ENCODE measurements around the gene AGBL1. TPM values are rescaled to one million over a fixed set of nuclear protein-coding genes. Genes with fewer than 3 reads are reported as not detected.

AGBL1 gene
- total RNA-seq, 2 donors from 2014 or later = not detected

DNA sequence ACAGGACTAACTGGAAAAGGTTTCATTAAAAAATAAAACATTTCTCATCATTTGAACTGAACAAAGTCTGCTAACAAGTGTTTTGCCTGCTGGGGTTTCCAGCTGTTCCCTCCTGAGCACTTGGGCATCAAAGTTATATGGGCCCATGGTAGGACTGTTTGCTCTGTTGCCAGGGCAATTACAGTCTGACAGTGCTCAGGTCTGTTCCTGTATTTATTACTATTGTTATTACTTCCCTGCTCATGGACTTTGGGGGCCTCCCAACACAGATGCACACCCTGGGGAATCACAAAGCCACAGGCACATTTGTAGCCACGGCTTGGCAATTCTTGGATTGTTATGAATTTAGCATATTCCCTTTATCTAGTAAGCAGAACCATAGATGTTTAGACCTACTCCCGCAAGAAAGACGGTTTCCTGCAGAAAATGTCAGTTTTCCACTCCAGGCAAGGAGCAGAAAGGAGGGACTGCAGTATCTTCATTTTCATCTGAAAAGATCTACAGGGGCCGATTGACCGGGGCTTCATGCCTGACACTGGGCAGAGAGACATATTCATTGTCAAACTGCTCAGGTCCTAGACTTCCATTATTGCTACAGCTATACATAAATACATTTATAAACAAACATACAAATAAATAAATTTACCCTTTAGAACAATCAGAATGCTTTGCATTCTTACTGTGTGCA lies 580.2 kb downstream of the AGBL1 start:
- peaks cover 0 to 10% of the 10 kb centered on the region in 2 donors for H3K9me3 Mint-ChIP-seq
- H3K27ac Mint-ChIP-seq = no peak overlapping the region
- ATAC-seq (no peak), DNase-seq (ENCODE audit: low spot score in 2 of 2) (no peak)
- H3K36me3 Mint-ChIP-seq = no peaks in the 10 kb centered on the region

DNA sequence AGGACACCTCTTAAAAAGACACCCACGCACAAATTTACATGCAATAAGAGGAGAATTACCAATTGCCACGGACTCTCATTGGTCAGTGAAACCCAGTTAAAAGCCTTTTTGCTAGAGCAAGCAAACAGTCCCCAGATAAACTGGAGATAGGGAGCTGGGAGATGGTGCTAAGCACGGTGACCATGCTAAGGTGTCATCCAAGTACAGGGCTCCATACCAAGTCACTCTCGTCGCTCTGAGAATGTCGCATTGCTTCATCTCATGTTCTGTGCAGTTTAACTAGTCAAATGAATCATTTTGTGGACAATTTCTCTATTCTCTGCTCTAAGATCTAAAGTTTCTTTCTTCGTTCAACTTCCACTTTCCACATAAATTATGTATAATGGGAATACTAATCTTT lies 581.9 kb downstream of the AGBL1 start:
- H3K9me3 Mint-ChIP-seq = peaks cover 0 to 10% of the 10 kb centered on the region in 2 donors
- DNase-seq (ENCODE audit: low spot score in 2 of 2) (no peak), ATAC-seq (no peak)
- H3K27ac Mint-ChIP-seq = no peak overlapping the region
- no peaks in the 10 kb centered on the region for H3K36me3 Mint-ChIP-seq

DNA sequence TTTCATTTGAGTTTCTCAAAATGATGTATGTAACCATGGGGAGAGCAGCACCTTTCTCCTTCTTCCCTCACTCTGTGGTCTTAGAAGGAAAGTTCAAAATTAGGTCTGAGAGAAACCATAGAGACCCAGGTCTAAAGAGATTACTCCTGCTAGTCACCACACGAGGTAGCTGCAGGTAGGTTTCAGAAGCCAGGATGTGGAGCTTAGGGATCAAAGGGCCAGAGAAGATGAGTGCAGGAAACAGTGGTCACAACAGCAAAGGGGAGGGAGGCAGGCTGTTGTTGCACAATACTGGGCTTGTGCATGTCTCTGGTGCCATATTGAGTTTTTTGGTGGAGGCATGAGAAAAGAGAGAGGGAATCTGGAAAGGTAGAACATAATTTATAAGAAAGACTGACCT lies 583.6 kb downstream of the AGBL1 start:
- DNase-seq (ENCODE audit: low spot score in 2 of 2) (no peak), ATAC-seq (no peak)
- peaks cover 0 to 4% of the 10 kb centered on the region in 2 donors for H3K36me3 Mint-ChIP-seq
- H3K27ac Mint-ChIP-seq = no peak overlapping the region
- peaks cover 0 to 10% of the 10 kb centered on the region in 2 donors for H3K9me3 Mint-ChIP-seq

DNA sequence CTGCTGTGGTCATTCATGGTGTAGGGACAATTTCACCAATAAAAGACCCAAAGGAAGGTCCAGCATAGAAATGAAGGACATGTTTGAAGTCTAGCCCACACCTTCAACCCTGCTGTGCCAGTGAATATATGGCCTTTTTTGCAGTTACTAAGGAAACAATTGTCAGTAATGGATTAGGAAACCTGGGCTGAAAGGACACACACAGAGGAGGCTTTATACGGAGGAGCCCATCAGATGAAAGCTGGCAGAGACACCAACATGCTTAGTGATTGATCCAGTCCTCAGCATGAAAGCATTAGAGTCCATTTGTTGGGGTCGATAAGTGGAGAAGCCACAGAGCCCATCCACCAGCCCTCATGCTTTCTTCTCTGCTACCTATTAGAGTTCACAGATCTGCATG lies 584.3 kb downstream of the AGBL1 start:
- peaks cover 0 to 4% of the 10 kb centered on the region in 2 donors for H3K36me3 Mint-ChIP-seq
- no peak for ATAC-seq
- no peak for DNase-seq (ENCODE audit: low spot score in 2 of 2)
- H3K27ac Mint-ChIP-seq = no peak overlapping the region
- peaks cover 0 to 10% of the 10 kb centered on the region in 2 donors for H3K9me3 Mint-ChIP-seq

DNA sequence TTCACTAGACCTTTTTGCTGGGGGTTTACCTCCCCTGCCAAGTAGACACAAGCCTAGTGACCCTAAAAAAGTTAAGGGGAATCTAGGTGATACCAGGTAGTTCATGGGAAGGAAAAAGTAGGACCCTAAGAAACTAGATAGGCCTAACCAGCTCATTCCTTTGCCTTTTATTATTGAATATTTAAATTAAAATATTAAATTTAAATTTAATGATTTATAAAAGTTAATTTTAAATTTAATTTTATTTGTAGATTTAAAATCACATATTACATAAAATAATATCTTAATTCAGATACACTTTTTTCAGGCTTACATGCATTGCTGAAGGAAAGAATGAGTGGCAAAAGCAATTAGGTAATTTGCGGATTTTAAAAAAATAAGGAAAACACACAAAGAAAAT lies 584.9 kb downstream of the AGBL1 start:
- Mint-ChIP-seq H3K9me3 (peaks cover 0 to 10% of the 10 kb centered on the region in 2 donors), H3K27ac (no peak overlapping the region), H3K36me3 (peaks cover 0 to 4% of the 10 kb centered on the region in 2 donors)
- no peak for DNase-seq (ENCODE audit: low spot score in 2 of 2)
- no peak for ATAC-seq

DNA sequence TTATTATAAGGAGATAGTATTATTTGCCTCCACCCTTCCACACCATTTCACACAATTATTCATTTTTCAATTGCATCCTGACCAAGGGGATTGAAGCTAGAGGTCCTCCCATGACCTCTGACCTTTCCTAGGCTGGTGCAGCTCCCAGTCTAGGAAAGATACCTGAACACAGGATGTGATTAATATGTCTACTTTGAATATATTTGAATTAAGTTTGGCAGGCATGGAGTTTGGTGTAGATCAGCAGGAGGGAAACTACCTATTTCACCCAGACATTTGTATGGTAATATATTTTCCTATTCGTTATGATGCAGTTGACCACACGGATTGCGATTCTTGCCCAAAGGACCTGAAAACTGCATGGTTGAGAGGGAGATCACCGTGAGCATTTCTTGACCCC lies 596.3 kb downstream of the AGBL1 start:
- Mint-ChIP-seq H3K36me3 (no peaks in the 10 kb centered on the region), H3K9me3 (peaks cover 0 to 5% of the 10 kb centered on the region in 2 donors), H3K27ac (no peak overlapping the region)
- ATAC-seq (peak in 1 of 2 donors; percentile 52), DNase-seq (ENCODE audit: low spot score in 2 of 2) (no peak)

DNA sequence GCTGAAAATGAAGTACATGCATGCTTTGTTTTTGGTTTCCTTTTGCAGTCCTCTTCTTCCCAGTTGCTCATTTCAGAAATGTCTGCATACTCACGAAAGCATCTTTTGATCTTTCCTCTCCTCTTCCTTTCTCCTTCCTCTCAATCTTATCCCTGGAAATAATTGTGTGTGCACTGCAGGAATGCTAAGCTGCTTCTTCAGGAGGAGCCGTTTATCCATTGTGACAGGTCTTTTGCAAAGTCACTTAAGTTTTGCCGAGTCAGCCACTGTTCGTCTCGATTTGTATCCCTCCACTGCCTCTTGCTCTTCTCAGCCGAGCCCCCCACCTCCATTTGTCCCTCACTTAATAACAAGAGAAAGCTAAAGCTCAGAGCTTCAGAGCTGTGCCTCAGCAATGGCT lies 597.6 kb downstream of the AGBL1 start:
- H3K27ac Mint-ChIP-seq = peak overlapping the region in 1 of 2 donors; percentile 1
- no peaks in the 10 kb centered on the region for H3K36me3 Mint-ChIP-seq
- DNase-seq (ENCODE audit: low spot score in 2 of 2) (no peak), ATAC-seq (no peak)
- peaks cover 0 to 5% of the 10 kb centered on the region in 2 donors for H3K9me3 Mint-ChIP-seq

DNA sequence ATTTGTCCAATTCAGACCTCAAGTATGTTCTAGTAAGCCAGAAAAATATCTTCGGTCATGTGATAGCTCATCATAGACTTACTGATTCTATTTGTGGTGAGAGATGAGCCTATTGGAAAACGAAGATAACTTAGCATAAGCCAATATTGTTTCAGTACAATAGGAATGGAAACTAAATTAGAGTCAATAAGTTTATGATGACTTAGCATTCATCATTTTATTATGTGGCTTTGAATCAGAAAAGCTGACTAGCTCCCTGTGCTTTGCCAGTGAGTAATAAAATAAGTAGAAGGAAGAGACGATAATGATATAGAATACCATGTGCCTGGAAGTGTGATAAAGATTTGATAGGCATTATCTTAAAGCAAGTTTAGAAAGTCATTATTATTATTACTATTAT lies 605.6 kb downstream of the AGBL1 start:
- H3K36me3 Mint-ChIP-seq = no peaks in the 10 kb centered on the region

DNA sequence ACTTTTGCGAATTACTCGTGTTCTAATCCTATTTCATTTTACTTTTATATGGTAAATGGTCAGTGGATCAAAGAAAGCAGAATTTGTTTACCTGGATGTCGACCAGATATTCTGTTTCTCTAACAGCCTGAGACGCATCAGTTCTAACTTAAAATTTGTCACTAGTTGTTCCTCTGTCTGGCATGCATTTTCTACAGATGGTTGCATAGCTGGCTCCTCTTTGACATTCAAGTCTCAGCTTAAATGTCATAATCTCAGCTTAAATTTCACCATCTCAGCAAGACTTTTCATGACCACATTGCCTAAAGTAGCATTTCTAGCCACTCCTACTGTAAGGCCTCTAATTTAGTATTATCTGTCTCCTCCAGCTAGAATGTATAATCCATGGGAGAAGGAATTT lies 609.3 kb downstream of the AGBL1 start:
- Mint-ChIP-seq H3K9me3 (peaks cover 0 to 5% of the 10 kb centered on the region in 2 donors), H3K27ac (no peak overlapping the region), H3K36me3 (no peaks in the 10 kb centered on the region)
- ATAC-seq (no peak), DNase-seq (ENCODE audit: low spot score in 2 of 2) (no peak)

More for the DNA sequence above, 605.6 kb downstream of the AGBL1 start:
- no peaks in the 10 kb centered on the region for H3K9me3 Mint-ChIP-seq
- ATAC-seq = no peak
- H3K27ac Mint-ChIP-seq = no peak overlapping the region
- no peak for DNase-seq (ENCODE audit: low spot score in 2 of 2)

DNA sequence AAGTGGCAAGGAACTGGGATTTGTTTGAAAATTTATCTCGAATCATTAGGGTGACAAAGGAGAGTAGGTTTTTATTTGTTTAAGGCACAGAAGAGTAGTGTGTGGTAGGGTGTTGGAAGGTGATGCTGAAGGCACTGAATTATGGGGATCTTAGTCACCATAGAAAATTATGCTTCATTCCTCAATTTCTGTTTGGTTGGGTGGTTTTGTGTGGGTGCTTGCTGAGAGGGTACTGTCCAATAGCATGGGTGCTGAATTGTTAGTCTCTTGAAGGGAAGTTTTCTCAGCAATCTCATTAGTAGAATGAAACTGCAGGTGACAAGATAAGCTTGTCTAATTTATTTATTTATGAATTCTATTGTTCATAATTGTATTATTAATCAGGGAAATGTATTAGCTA lies 610.9 kb downstream of the AGBL1 start:
- Mint-ChIP-seq H3K36me3 (no peaks in the 10 kb centered on the region), H3K9me3 (peaks cover 5 to 11% of the 10 kb centered on the region in 2 donors), H3K27ac (no peak overlapping the region)
- ATAC-seq (no peak), DNase-seq (ENCODE audit: low spot score in 2 of 2) (no peak)

DNA sequence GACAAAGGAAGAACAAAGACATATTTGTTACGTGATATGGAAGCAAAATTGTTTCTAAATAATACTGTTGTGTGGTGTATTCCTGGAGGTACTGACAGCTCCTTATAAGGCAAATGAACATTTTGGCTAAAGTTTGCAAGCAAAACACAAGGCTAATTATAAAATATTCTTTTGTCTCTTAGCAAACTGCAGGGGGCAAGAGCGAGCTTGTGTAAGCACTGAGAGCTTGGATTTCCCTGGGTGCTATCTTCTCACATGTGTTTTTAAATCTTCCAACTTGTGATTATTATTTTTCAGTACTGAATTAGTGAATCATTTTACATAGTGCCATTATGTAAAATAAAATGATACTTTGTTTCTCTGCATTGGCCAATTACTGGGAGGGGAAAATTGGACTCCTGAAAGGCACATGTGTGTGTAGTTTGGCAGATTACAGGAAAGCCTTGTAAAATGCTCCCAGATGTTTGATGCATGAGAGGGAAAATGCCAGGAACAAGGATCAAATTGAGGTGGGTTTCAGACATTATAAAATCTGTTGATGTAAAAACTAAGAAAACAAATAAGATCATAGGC lies 611.5 kb downstream of the AGBL1 start:
- no peak for DNase-seq (ENCODE audit: low spot score in 2 of 2)
- Mint-ChIP-seq H3K27ac (no peak overlapping the region), H3K9me3 (peaks cover 8 to 15% of the 10 kb centered on the region in 2 donors), H3K36me3 (no peaks in the 10 kb centered on the region)
- ATAC-seq = no peak

DNA sequence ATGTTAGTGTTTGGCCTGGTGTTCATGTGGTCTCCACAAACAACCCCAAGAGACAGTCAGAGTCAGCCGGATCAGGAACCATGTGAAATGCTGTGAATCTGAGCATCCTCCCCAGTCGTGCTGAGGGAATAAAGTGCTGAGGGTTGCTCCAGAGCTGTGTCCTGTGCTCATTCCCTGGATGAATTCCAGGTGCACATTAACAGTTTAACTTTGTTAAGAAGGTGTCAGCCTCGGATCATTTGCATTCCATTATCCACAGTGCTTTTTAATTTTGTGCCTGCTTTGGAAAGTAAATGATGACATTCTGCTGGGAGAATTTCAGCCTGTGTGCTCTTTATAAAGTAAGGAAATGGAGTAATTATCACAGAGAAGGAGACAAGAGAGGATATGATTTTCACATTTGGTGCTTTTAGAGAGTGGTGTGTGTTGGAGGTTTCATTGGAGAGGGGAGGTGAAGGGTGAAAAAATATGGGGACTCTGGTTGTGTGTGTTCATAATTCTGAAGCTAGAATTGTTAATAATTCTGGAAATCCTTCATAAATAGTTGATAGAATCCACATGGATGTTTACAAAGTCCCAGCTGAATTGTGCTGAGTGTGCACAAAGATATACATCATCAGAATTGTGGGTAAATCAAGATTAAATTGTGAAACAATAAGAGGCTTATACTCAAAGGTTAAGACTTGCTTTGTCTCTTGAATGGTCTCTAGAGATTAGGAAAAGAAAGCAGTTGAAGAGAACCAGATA lies 621.4 kb downstream of the AGBL1 start:
- H3K9me3 Mint-ChIP-seq = peaks cover 11 to 27% of the 10 kb centered on the region in 2 donors
- no peak for ATAC-seq

DNA sequence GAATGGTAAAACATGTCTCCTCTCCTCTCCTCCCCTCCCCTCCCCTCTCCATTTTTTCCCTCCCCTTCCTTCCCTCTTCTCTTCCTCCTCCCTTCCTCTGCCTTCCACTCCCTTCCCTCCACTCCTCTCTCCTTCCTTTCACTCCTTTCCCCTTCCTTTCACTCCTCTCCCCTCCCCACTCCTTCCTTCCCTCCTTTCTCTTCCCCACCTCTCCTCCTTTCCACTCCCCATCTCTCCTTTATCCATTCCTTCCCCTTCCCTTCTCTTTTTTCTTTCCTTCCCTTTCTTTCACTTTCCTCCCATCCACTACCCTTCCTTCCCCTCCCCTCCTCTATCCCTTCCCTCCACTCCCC lies 621.9 kb downstream of the AGBL1 start:
- H3K27ac Mint-ChIP-seq = no peak overlapping the region
- H3K9me3 Mint-ChIP-seq = peaks cover 8 to 23% of the 10 kb centered on the region in 2 donors
- ATAC-seq = no peak
- no peak for DNase-seq (ENCODE audit: low spot score in 2 of 2)
- peaks cover 0 to 28% of the 10 kb centered on the region in 2 donors for H3K36me3 Mint-ChIP-seq

More for the DNA sequence above, 621.4 kb downstream of the AGBL1 start:
- no peak for DNase-seq (ENCODE audit: low spot score in 2 of 2)
- peaks cover 0 to 28% of the 10 kb centered on the region in 2 donors for H3K36me3 Mint-ChIP-seq
- H3K27ac Mint-ChIP-seq = no peak overlapping the region

DNA sequence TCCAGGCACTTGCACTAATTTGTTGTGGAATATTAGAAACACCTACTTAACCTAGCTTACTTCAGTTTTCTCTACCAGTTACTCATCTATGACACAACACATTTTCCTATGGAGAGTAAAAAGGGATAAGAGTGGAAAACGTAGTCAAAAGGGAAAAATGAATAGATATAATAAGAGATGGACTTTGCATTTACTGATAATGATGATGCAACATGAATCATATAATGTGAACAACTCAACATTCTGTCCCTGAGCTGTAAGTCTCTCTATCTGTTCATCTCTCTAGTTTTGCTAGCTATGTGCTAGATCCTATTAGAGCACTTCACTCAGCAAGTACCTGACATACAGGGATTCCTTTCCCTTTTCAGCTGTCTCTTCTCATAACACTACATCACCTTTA lies 627.1 kb downstream of the AGBL1 start:
- peaks cover 5 to 11% of the 10 kb centered on the region in 2 donors for H3K9me3 Mint-ChIP-seq
- peaks cover 0 to 10% of the 10 kb centered on the region in 2 donors for H3K36me3 Mint-ChIP-seq
- H3K27ac Mint-ChIP-seq = no peak overlapping the region
- ATAC-seq = no peak
- no peak for DNase-seq (ENCODE audit: low spot score in 2 of 2)

DNA sequence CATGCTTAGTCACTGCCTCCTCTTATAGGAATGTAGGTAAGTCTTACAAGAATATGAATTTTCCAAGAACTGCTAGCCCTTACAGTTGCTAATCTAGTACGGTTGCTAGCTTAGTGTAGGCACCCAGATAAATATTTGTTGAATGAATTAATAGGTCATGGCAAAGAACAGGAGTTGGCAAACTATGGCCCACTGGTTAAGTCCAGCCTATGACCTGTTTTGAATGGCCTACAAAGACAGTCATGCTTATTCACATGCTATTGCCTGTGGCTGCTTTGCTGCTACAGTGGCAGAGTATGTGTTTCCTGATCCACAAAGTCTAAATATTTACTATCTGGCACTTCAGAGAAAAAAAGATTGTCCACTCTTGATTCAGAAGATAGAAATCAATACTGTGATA lies 631.8 kb downstream of the AGBL1 start:
- ATAC-seq (no peak), DNase-seq (ENCODE audit: low spot score in 2 of 2) (no peak)
- H3K9me3 Mint-ChIP-seq = peaks cover 0 to 5% of the 10 kb centered on the region in 2 donors
- no peaks in the 10 kb centered on the region for H3K36me3 Mint-ChIP-seq
- H3K27ac Mint-ChIP-seq = no peak overlapping the region

DNA sequence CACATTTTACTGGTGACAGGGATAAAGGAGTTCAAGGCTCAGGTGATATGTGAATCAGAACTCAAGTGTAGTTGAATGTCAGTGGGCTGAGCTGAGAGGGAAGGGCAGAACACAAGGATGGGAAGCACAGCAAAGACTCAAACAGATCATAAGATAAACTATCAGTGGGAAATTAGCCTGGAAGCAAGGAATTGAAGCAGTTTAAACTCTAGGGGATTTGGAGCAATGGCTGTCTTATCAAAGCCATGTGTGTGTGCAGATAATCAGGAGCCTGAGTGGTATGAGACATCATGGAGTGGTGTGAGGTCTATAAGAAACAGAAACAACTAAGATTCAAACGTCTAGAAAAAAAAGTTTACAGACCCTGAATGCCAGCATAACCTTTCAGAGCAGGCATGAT lies 634.6 kb downstream of the AGBL1 start:
- ATAC-seq (no peak), DNase-seq (ENCODE audit: low spot score in 2 of 2) (no peak)
- Mint-ChIP-seq H3K9me3 (no peaks in the 10 kb centered on the region), H3K36me3 (no peaks in the 10 kb centered on the region), H3K27ac (no peak overlapping the region)

DNA sequence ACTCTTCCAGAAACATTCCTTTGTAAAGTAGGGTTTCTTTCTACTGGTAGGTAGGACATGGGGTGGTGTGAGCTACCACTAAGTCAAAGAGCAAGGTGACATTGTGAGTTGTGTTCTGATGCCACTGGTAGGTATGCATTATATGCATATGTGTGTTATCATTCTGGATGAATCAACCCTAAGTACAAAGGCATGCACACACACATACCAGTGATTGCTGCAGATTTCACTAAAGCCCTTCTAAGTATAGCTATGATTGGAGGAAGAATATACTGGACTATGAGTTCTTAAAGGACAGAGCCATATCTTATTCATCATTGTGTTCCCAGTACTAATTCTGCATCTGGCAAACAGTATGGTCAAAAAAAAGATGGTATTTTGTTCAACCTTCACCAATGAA lies 646.0 kb downstream of the AGBL1 start:
- DNase-seq (ENCODE audit: low spot score in 2 of 2) (no peak), ATAC-seq (no peak)
- H3K9me3 Mint-ChIP-seq = peaks cover 8 to 11% of the 10 kb centered on the region in 2 donors
- H3K27ac Mint-ChIP-seq = no peak overlapping the region
- H3K36me3 Mint-ChIP-seq = no peaks in the 10 kb centered on the region
